ENCODE measurements around the gene TVP23C.

- TF ChIP-seq YY1 (IDR thresholded peaks at IDR 0.05; ENCODE audit: insufficient read depth, insufficient read length), result no peak
- no peak for TF ChIP-seq ZNF274 (IDR thresholded peaks at IDR 0.05; ENCODE audit: low read depth, low read length)
- no peak for TF ChIP-seq SUZ12 (IDR thresholded peaks at IDR 0.05; ENCODE audit: extremely low read depth, insufficient read depth, insufficient read length)
Measured at GRCh38 chr17:15456972-15457722, 106.1 kb downstream of the TVP23C start.

Data from NT2/D1 (cell line).